Measurements from ENCODE around the gene MPP2. TPM values are rescaled to one million over a fixed set of nuclear protein-coding genes. Genes with fewer than 3 reads are reported as not detected.
"Not testable (repeated sequence)": the region's sequence is repeated elsewhere in the genome, so short reads cannot be mapped to it uniquely, and the experiment has no call there.

MPP2 gene
- total RNA-seq, 1 donor from 2014 or later, result not detected

DNA sequence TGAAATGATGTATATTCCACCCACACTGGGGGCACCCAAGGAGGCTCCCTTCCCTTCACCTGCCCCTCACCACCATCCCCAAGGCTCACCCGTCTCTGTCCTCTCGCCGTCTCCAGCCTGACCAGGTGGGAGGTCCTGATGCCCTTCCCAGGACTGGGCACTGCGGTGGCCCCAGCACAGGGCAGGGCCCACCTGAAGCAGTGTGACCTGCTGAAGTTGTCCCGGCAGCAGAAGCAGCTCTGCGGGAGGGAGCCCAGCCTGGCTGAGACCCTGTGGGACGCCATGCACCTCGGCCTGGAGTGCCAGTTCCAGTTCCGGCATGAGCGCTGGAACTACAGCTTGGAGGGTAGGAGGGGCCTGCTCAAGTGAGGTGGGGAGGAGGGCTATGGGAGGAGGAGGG lies 25.0 kb upstream of the MPP2 start:
- Mint-ChIP-seq H3K36me3 (ENCODE audit: low read depth) (no peaks in the 10 kb centered on the region), H3K27me3 (peaks cover 16% of the 10 kb centered on the region), H3K9me3 (no peaks in the 10 kb centered on the region), H3K4me1 (peaks cover 9% of the 10 kb centered on the region), H3K27ac (no peak overlapping the region), H3K4me3 (no peak overlapping the region)
- TF ChIP-seq, protein P1, sequence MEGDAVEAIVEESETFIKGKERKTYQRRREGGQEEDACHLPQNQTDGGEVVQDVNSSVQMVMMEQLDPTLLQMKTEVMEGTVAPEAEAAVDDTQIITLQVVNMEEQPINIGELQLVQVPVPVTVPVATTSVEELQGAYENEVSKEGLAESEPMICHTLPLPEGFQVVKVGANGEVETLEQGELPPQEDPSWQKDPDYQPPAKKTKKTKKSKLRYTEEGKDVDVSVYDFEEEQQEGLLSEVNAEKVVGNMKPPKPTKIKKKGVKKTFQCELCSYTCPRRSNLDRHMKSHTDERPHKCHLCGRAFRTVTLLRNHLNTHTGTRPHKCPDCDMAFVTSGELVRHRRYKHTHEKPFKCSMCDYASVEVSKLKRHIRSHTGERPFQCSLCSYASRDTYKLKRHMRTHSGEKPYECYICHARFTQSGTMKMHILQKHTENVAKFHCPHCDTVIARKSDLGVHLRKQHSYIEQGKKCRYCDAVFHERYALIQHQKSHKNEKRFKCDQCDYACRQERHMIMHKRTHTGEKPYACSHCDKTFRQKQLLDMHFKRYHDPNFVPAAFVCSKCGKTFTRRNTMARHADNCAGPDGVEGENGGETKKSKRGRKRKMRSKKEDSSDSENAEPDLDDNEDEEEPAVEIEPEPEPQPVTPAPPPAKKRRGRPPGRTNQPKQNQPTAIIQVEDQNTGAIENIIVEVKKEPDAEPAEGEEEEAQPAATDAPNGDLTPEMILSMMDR (IDR thresholded peaks at IDR 0.05), result no peak
- DNase-seq (no peak), ATAC-seq (ENCODE audit: low read depth) (no peak)
- intact Hi-C loops (cut with micrococcal nuclease), result no loop called here
- ChIA-PET CTCF (interaction anchor here (1.7 kb wide), 1 partner anchor 23 kb away, joined by 3 read pairs; no protein-coding TSS in a partner anchor), POLR2A (no interaction called here)

DNA sequence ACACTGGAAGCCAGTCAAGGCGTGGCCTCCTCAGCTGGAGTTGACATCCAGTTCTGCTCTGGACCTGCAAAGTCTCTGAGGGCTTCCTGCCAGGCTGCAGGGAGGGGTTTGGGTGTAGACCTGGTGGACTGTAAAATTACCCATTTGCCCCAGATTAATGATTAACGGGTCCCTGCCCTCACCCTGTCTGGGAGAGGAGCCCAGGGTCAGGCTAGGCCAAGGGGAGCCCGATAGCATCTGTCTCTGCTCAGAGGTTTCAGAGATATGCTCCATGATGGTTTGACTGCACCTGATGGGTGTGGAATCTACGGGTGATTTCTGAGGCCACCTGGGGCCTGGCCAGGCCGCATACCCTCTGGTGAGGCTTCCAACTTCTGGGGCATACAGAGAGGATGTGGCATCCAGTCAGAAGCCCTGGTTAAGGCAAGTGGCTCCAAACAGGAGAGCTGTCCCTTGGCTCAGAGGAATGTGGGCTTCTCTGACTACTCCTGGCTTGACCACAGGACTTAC lies 23.8 kb upstream of the MPP2 start:
- Mint-ChIP-seq H3K27ac (no peak overlapping the region), H3K27me3 (peaks cover 23% of the 10 kb centered on the region), H3K4me1 (peaks cover 15% of the 10 kb centered on the region), H3K4me3 (no peak overlapping the region), H3K9me3 (no peaks in the 10 kb centered on the region), H3K36me3 (ENCODE audit: low read depth) (no peaks in the 10 kb centered on the region)
- DNase-seq (no peak), ATAC-seq (ENCODE audit: low read depth) (no peak)
- ChIA-PET CTCF (no interaction called here), POLR2A (no interaction called here)
- intact Hi-C loops (cut with micrococcal nuclease), result no loop called here
- TF ChIP-seq, protein P1 (IDR thresholded peaks at IDR 0.05), result no peak

DNA sequence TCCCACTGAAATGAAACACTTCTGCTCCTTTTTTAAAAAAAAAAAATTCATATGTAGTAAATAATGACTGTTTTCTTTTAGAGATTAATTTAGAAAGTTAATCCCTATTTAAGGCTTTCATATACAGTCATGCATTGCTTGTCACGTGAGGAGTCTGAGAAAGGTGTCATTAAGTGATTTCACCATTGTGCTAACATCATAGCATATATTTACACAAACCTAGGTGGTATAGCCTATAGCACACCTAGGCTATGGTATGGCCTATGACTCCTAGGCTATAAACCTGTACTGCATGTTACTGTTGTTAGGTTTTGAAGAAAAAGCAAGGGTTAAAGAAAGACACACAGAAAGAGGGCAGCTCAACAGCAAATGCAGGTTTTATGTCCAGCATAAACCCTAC lies 21.3 kb upstream of the MPP2 start:
- POLR2A ChIA-PET, result no interaction called here
- Mint-ChIP-seq H3K4me1 (peaks cover 15% of the 10 kb centered on the region), H3K27ac (no peak overlapping the region), H3K36me3 (ENCODE audit: low read depth) (no peaks in the 10 kb centered on the region), H3K4me3 (no peak overlapping the region), H3K27me3 (peaks cover 37% of the 10 kb centered on the region), H3K9me3 (no peaks in the 10 kb centered on the region)
- ATAC-seq (ENCODE audit: low read depth), result no peak
- no peak for DNase-seq
- TF ChIP-seq, protein P1 (IDR thresholded peaks at IDR 0.05), result no peak
- CTCF ChIA-PET, result no interaction called here
- intact Hi-C loops (cut with micrococcal nuclease), result no loop called here

DNA sequence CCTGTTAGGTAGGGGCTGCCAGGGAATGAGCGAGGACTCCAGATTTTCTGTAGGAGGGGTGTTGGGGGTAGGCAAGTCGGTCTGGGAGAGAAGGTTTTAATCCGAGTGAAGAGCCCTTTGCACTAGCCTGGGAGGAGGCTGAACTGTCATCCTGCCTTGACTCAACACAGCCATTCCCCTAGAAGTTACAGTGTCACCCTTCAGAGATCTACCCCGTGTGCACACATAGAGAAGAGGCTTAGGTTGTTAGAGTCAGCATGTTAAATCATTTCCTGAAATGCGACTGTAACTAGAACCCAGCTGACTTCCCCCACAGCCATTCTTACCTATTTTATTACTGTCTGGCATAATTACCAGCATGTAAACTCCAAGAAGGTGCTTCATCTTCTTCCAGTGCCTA lies 20.6 kb upstream of the MPP2 start:
- DNase-seq; H3K36me3 Mint-ChIP-seq (ENCODE audit: low read depth); POLR2A ChIA-PET; H3K9me3 Mint-ChIP-seq; ATAC-seq (ENCODE audit: low read depth); CTCF ChIA-PET; intact Hi-C loops (cut with micrococcal nuclease); H3K27ac Mint-ChIP-seq: not testable (repeated sequence)
- H3K4me1 Mint-ChIP-seq, result peaks cover 15% of the 10 kb centered on the region
- peak overlapping the region; percentile 69 for H3K4me3 Mint-ChIP-seq
- H3K27me3 Mint-ChIP-seq, result peaks cover 38% of the 10 kb centered on the region

DNA sequence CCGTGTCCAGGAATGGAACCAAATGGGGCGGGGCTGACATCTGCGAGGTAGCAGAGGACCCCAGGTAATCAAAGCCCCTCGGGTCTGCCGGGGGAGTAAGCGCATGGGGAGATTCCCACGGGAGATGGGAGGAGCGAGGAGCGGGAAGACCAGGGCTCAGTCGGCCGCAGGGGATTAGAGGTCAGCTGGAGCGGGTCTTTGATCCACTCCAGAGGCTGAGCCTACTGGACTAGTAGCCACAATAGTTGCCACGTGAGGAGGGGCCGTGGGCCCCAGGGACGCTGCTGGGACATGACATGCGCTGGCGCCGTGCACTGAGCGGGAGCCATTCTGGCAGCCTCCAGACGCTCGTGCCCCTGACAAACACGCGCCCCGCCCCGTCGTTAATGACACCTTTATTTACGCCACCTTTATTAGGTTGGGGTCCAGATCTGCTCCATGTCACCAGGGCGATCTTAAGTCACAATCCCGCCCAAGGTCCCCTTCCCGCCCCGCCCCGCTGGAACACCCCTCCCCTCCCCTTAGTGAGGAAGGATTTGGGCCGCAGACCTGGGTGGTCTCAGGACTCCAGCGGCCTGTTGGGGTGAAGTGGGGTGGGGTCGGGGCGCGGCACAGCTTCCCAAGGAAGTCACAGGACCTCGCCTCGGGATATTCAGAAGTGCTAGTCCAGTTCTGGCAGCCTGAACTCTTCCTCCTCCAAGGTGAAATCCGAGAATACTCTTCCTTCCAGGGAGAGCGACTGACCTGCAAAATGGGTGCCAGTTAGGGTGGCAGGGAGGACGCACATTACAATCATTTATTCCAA lies 19.9 kb upstream of the MPP2 start:
- peaks cover 37% of the 10 kb centered on the region for H3K27me3 Mint-ChIP-seq
- intact Hi-C loops (cut with micrococcal nuclease), result no loop called here
- H3K27ac Mint-ChIP-seq, result no peak overlapping the region
- DNase-seq (no peak), ATAC-seq (ENCODE audit: low read depth) (no peak)
- ChIA-PET POLR2A (no interaction called here), CTCF (no interaction called here)
- TF ChIP-seq, protein P1 (IDR thresholded peaks at IDR 0.05), result no peak
- H3K4me1 Mint-ChIP-seq, result peaks cover 15% of the 10 kb centered on the region
- no peaks in the 10 kb centered on the region for H3K36me3 Mint-ChIP-seq (ENCODE audit: low read depth)
- H3K4me3 Mint-ChIP-seq, result peak overlapping the region; percentile 69
- H3K9me3 Mint-ChIP-seq, result no peaks in the 10 kb centered on the region
